Endothelial cell of umbilical vein (primary cell): ENCODE data around the gene MPDU1. TPM values are rescaled to one million over a fixed set of nuclear protein-coding genes. Genes with fewer than 3 reads are reported as not detected.

Source experiments
- BruUV-seq: library from RNA; stranded (reverse); fragments of 400-500 nt; replicated peaks from 2 replicates; lab custom pipeline; 2021; lab: Mats Ljungman, UMichigan
- CTCF ChIA-PET: fragments of 300-600, 350-600 bp; sonication (Branson Sonifier 250); formaldehyde crosslinking; loops from one replicate; lab custom pipeline; 2021; ENCODE audit warnings: antibody characterized with exemption, inconsistent platforms; lab: Charles Lee
- POLR2A ChIA-PET: fragments of 300-600, 350-600 bp; sonication (Branson Sonifier 250); formaldehyde crosslinking; loops from one replicate; lab custom pipeline; 2021; ENCODE audit warnings: antibody characterized with exemption, inconsistent platforms; lab: Charles Lee
- DNase-seq: peaks from one replicate; pipeline ENCODE4 v3.0.0-alpha.2; 2011; ENCODE audit warnings: low read depth, low spot score
- FAIRE-seq: peaks from 2 replicates; lab custom pipeline; 2011; peaks lifted over from hg19 to GRCh38; lab: Jason Lieb, UNC
- H2AFZ ChIP-seq: 2 replicates; pipeline ENCODE4 v1.6.0; 2012; ENCODE audit warnings: low read depth, low read length, control low read depth, inconsistent platforms
- H3K27ac ChIP-seq: 2 replicates; pipeline ENCODE4 v1.5.1; 2011; ENCODE audit warnings: low read depth, mild to moderate bottlenecking, control low read depth, low read length, moderate library complexity; ENCODE audit not compliant: insufficient read depth
- H3K27me3 ChIP-seq, 2 experiments: 2 replicates each; pipeline versions ENCODE4 v1.6.0 to v1.6.1; 2011; ENCODE audit warnings: low read length in 2 of 2, mixed read lengths in 1 of 2; ENCODE audit not compliant: control insufficient read depth in 2 of 2, insufficient read depth in 2 of 2
- H3K36me3 ChIP-seq, 2 experiments: 2 replicates in 1 of 2; 3 replicates in 1 of 2; pipeline ENCODE4 v1.5.1; 2011; ENCODE audit warnings: low read length in 2 of 2, mild to moderate bottlenecking in 1 of 2, moderate library complexity in 1 of 2; ENCODE audit not compliant: control insufficient read depth in 2 of 2, insufficient read depth in 2 of 2; ENCODE audit errors: extremely low read depth in 1 of 2
- H3K4me1 ChIP-seq: 3 replicates; pipeline ENCODE4 v1.5.1; 2011; ENCODE audit warnings: mild to moderate bottlenecking, low read length; ENCODE audit not compliant: control insufficient read depth, insufficient read depth; ENCODE audit errors: extremely low read depth
- H3K4me2 ChIP-seq: 2 replicates; pipeline ENCODE4 v1.6.1; 2011; ENCODE audit warnings: low read length, control low read depth, mixed read lengths; ENCODE audit not compliant: insufficient read depth
- H3K4me3 ChIP-seq, 3 experiments: fragments of 200-600 bp in 1 of 3; sonication (generic), shearing (Covaris generic) in 1 of 3; replicated peaks in 1 of 3; 2 replicates each; pipeline ENCODE4 v1.5.1; 2011 to 2016; ENCODE audit warnings: control low read depth in 3 of 3, low read length in 3 of 3, mild to moderate bottlenecking in 2 of 3, inconsistent platforms in 1 of 3, low read depth in 1 of 3, moderate library complexity in 1 of 3; ENCODE audit not compliant: insufficient read depth in 1 of 3
- H3K79me2 ChIP-seq: 2 replicates; pipeline ENCODE4 v1.6.0; 2012; ENCODE audit warnings: low read length, inconsistent platforms; ENCODE audit not compliant: control insufficient read depth, insufficient read depth
- H3K9ac ChIP-seq: replicated peaks from 2 replicates; pipeline ENCODE3; 2011; ENCODE audit warnings: low read length, control low read depth; ENCODE audit not compliant: insufficient read depth; ENCODE audit errors: extremely low read depth
- H3K9me1 ChIP-seq: replicated peaks from 3 replicates; pipeline ENCODE4 v1.6.0; 2011; ENCODE audit warnings: mild to moderate bottlenecking, low read length; ENCODE audit not compliant: control insufficient read depth, insufficient read depth; ENCODE audit errors: extremely low read depth
- H3K9me3 ChIP-seq: replicated peaks from 2 replicates; pipeline ENCODE4 v1.5.1; 2012; ENCODE audit warnings: low read length, inconsistent platforms; ENCODE audit not compliant: control insufficient read depth, insufficient read depth
- H4K20me1 ChIP-seq: replicated peaks from 2 replicates; pipeline ENCODE3; 2011; ENCODE audit warnings: mild to moderate bottlenecking, low read length; ENCODE audit not compliant: control insufficient read depth, insufficient read depth; ENCODE audit errors: extremely low read depth
- EZH2 ChIP-seq: IDR thresholded peaks from 2 replicates; pipeline ENCODE4 v1.6.1; 2012; ENCODE audit warnings: borderline replicate concordance, low read depth, mild to moderate bottlenecking, moderate library complexity, low read length, inconsistent platforms; ENCODE audit not compliant: severe bottlenecking
- FOS ChIP-seq: IDR thresholded peaks from 2 replicates; pipeline ENCODE4 v1.6.1; 2011; ENCODE audit warnings: mild to moderate bottlenecking, low read length, moderate library complexity, borderline replicate concordance; ENCODE audit not compliant: insufficient read depth
- GATA2 ChIP-seq: IDR thresholded peaks from 2 replicates; pipeline ENCODE4 v1.7.0; 2011; ENCODE audit warnings: low read depth, mild to moderate bottlenecking, moderate library complexity, mixed read lengths, low read length; ENCODE audit not compliant: insufficient read length, insufficient read depth
- JUN ChIP-seq: IDR thresholded peaks from 2 replicates; pipeline ENCODE4 v1.6.1; 2011; ENCODE audit warnings: borderline replicate concordance, low read depth; ENCODE audit not compliant: insufficient read length, insufficient read depth
- MAX ChIP-seq: IDR thresholded peaks from 2 replicates; pipeline ENCODE4 v1.6.1; 2011; ENCODE audit not compliant: insufficient read depth, insufficient read length
- MYC ChIP-seq: IDR thresholded peaks from one replicate; pipeline ENCODE4 v1.6.1; 2011; ENCODE audit warnings: mild to moderate bottlenecking, low read depth, low read length
- POLR2AphosphoS5 ChIP-seq: IDR thresholded peaks from 2 replicates; pipeline ENCODE4 v1.6.1; 2012; ENCODE audit warnings: low read depth, mild to moderate bottlenecking, control low read depth, low read length, moderate library complexity; ENCODE audit not compliant: insufficient read depth
- dilution Hi-C: fragments of 300-500 bp; cut with MboI; formaldehyde crosslinking; loops from one replicate; pipeline ENCODE4 v1.15.0; 2019; ENCODE audit warnings: low sequenced_read_pairs; ENCODE audit not compliant: extremely low pct_ligation_motif_present
- intact Hi-C: fragments of 100-400 bp; cut with micrococcal nuclease; formaldehyde crosslinking; loops from one replicate; pipeline ENCODE4 v1.10.0; 2022
- polyA plus RNA-seq, 4 experiments: library from polyadenylated mRNA; depleted of rRNA in 3 of 4; stranded (reverse) in 3 of 4; unstranded in 1 of 4; fragments of >200 nt; gene quantifications; 2 replicates each; pipeline versions ENCODE4 v1.2.1 to v1.2.3, GENCODE V29; 2011 to 2012; ENCODE audit warnings: missing spikeins in 1 of 4
- total RNA-seq: library from RNA; stranded (reverse); gene quantifications from 2 replicates; pipeline ENCODE4 v1.2.3, GENCODE V29; 2021

Gene MPDU1
- total and polyA plus RNA-seq, 2 donors (not counting 3 experiments of a cell fraction or from before 2014, with no cell fraction given): 78.0 to 368 TPM

GRCh38 chr17:7582396-7583252 is 1.0 kb upstream of the MPDU1 start:
- H3K79me2 ChIP-seq: peaks cover 31% of the 10 kb centered on the region
- no peaks in the 10 kb centered on the region for H3K9me1 ChIP-seq
- dilution Hi-C loops (no loop called here), intact Hi-C loops (loop anchor here (1.0 kb wide), 2 partner anchors 10 to 98 kb away; partner anchors contain the start of gene POLR2A)
- no peak for TF ChIP-seq POLR2AphosphoS5
- no peak for TF ChIP-seq EZH2
- TF ChIP-seq MAX: no peak
- TF ChIP-seq MYC: no peak
- TF ChIP-seq GATA2: no peak
- TF ChIP-seq FOS: no peak
- no peak for TF ChIP-seq JUN
- H2AFZ ChIP-seq: no peak overlapping the region
- no peak for DNase-seq
- H3K36me3 ChIP-seq: peaks cover 5 to 21% of the 10 kb centered on the region in 2 experiments
- H3K4me2 ChIP-seq: no peak overlapping the region
- H3K4me3 ChIP-seq: peak overlapping the region in 1 of 3 experiments; percentile 66
- H3K9ac ChIP-seq: peak overlapping the region; percentile 94
- ChIA-PET CTCF (interaction anchor here (1.4 to 1.5 kb wide), 2 partner anchors 22 to 105 kb away, joined by 8 to 10 read pairs; partner anchors contain the start of genes TP53 and WRAP53), POLR2A (interaction anchor here (0.9 to 1.4 kb wide), 3 partner anchors 9 to 105 kb away, joined by 3 to 6 read pairs (median 4); partner anchors contain the start of genes TP53 and WRAP53)
- peaks cover 35% of the 10 kb centered on the region for H3K4me1 ChIP-seq
- no TSS peak for BruUV-seq
- H4K20me1 ChIP-seq: no peaks in the 10 kb centered on the region
- H3K9me3 ChIP-seq: no peaks in the 10 kb centered on the region
- H3K27me3 ChIP-seq: no peaks in the 10 kb centered on the region
- FAIRE-seq: no peak
- H3K27ac ChIP-seq: peak overlapping the region; percentile 88
